Panc1 (cell line): ENCODE measurements around the gene CDKL4.
"Not testable (repeated sequence)": the region's sequence is repeated elsewhere in the genome, so short reads cannot be mapped to it uniquely, and the experiment has no call there.

Experiments
- POLR2AphosphoS5 ChIP-seq: IDR thresholded peaks from 2 replicates; pipeline ENCODE4 v1.6.1; 2012; ENCODE audit warnings: mild to moderate bottlenecking, low read depth, low read length, moderate library complexity
- SIN3A ChIP-seq: IDR thresholded peaks from 2 replicates; pipeline ENCODE4 v1.6.1; 2012; ENCODE audit warnings: low read depth, mild to moderate bottlenecking, low read length, moderate library complexity, borderline replicate concordance; ENCODE audit not compliant: insufficient read depth
- TCF7L2 ChIP-seq: IDR thresholded peaks from 2 replicates; pipeline ENCODE4 v1.6.1; 2011; ENCODE audit warnings: mild to moderate bottlenecking, low read depth, low read length, inconsistent platforms
- TF ChIP-seq, protein P1 (sequence below): fragments of 450-650 bp; IDR thresholded peaks from 2 replicates; pipeline ENCODE4 v1.5.1; 2017; ENCODE audit warnings: mild to moderate bottlenecking
- TF ChIP-seq, protein P2 (sequence below), 2 experiments: IDR thresholded peaks; 2 replicates each; pipeline ENCODE4 v1.6.1; 2011 to 2012; ENCODE audit warnings: low read depth in 2 of 2, control low read depth in 1 of 2, low read length in 1 of 2, mild to moderate bottlenecking in 1 of 2, moderate library complexity in 1 of 2; ENCODE audit not compliant: insufficient read depth in 1 of 2

DNA sequence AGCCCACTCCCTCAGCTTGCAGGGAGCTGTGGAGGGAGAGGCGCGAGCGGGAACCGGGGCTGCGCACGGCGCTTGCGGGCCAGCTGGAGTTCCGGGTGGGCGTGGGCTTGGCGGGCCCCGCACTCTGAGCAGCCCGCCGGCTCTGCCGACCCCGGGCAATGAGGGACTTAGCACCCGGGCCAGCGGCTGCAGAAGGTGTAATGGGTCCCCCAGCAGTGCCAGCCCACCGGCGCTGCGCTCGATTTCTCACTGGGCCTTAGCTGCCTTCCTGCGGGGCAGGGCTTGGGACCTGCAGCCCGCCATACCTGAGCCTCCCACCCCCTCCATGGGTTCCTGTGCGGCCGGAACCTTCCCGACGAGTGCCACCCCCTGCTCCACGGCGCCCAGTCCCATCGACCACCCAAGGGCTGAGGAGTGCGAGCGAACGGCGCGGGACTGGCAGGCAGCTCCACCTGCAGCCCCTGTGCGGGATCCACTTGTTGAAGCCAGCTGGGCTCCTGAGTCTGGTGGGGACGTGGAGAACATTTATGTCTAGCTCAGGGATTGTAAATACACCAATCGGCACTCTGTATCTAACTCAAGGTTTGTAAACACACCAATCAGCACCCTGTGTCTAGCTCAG is 582 bp upstream of the CDKL4 start:
- TF ChIP-seq, protein P1, sequence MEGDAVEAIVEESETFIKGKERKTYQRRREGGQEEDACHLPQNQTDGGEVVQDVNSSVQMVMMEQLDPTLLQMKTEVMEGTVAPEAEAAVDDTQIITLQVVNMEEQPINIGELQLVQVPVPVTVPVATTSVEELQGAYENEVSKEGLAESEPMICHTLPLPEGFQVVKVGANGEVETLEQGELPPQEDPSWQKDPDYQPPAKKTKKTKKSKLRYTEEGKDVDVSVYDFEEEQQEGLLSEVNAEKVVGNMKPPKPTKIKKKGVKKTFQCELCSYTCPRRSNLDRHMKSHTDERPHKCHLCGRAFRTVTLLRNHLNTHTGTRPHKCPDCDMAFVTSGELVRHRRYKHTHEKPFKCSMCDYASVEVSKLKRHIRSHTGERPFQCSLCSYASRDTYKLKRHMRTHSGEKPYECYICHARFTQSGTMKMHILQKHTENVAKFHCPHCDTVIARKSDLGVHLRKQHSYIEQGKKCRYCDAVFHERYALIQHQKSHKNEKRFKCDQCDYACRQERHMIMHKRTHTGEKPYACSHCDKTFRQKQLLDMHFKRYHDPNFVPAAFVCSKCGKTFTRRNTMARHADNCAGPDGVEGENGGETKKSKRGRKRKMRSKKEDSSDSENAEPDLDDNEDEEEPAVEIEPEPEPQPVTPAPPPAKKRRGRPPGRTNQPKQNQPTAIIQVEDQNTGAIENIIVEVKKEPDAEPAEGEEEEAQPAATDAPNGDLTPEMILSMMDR = not testable (repeated sequence)
- not testable (repeated sequence) for TF ChIP-seq POLR2AphosphoS5, SIN3A, TCF7L2
- TF ChIP-seq, protein P2, sequence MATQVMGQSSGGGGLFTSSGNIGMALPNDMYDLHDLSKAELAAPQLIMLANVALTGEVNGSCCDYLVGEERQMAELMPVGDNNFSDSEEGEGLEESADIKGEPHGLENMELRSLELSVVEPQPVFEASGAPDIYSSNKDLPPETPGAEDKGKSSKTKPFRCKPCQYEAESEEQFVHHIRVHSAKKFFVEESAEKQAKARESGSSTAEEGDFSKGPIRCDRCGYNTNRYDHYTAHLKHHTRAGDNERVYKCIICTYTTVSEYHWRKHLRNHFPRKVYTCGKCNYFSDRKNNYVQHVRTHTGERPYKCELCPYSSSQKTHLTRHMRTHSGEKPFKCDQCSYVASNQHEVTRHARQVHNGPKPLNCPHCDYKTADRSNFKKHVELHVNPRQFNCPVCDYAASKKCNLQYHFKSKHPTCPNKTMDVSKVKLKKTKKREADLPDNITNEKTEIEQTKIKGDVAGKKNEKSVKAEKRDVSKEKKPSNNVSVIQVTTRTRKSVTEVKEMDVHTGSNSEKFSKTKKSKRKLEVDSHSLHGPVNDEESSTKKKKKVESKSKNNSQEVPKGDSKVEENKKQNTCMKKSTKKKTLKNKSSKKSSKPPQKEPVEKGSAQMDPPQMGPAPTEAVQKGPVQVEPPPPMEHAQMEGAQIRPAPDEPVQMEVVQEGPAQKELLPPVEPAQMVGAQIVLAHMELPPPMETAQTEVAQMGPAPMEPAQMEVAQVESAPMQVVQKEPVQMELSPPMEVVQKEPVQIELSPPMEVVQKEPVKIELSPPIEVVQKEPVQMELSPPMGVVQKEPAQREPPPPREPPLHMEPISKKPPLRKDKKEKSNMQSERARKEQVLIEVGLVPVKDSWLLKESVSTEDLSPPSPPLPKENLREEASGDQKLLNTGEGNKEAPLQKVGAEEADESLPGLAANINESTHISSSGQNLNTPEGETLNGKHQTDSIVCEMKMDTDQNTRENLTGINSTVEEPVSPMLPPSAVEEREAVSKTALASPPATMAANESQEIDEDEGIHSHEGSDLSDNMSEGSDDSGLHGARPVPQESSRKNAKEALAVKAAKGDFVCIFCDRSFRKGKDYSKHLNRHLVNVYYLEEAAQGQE (IDR thresholded peaks at IDR 0.05; ENCODE audit: insufficient read depth in 1 of 2, low read depth in 2 of 2, low read length in 1 of 2) = not testable (repeated sequence)
